HG03066 (cell line): Measurements from ENCODE around the gene ZYX.
A peak's percentile ranks its signal among the peaks of the same experiment; 100 is the strongest.

Experiments
- ATAC-seq: cut with Tn5 transposase; IDR thresholded peaks from one replicate; pipeline ENCODE4 v1.9.1; 2021; ENCODE audit warnings: low read depth; ENCODE audit not compliant: unreplicated experiment

ZYX gene

DNA sequence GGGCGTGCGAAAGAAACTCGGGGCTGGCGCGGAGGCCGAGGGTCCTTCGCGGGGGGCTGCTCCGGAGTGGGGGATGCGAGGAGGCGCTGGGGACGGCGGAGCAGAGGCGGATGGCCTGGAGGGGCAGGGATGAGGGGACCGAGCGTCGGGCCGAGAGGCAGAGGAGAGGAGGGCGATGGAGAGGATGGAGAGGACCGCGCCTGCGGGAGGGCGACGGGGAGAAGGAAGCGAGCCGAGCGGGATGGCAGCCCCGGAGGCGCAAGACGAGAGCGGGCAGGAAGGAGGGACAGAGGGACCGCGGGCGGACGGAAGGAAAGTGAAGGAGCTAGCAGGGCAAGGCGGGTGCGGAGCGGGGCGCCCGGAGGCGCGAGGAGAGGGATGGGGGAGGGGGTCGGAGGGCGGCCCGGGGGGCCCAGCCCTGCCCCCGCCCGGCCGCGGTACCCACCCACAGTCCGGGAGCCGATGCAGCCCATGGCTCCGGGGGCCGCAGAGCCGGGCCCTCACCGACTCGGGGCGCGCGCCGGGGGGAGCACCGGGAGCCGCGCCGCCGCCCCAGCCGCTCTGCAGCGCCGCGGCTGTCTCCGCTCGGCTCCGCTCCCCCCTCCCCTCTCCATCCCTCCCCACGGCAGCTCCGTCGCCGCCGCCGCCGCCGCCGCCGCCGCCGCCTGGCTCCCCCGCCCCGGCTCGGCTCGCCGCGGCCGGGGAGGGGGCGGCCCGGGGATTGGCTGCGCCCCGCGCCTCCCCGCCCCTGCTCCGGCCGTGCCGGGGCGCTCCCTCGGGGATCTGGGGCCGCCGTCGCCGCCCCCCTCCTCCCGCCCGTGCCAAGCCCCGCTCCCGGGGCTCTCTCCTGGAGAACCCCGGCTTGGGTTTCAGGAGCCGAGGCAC lies 18.8 kb upstream of the ZYX start, which contains the start of gene FAM131B:
Gene FAM131B (minus strand): TSS at position 583 of the 885 bp plus-strand sequence. CDS start 110 bp downstream, at position 473.
- no peak for ATAC-seq

DNA sequence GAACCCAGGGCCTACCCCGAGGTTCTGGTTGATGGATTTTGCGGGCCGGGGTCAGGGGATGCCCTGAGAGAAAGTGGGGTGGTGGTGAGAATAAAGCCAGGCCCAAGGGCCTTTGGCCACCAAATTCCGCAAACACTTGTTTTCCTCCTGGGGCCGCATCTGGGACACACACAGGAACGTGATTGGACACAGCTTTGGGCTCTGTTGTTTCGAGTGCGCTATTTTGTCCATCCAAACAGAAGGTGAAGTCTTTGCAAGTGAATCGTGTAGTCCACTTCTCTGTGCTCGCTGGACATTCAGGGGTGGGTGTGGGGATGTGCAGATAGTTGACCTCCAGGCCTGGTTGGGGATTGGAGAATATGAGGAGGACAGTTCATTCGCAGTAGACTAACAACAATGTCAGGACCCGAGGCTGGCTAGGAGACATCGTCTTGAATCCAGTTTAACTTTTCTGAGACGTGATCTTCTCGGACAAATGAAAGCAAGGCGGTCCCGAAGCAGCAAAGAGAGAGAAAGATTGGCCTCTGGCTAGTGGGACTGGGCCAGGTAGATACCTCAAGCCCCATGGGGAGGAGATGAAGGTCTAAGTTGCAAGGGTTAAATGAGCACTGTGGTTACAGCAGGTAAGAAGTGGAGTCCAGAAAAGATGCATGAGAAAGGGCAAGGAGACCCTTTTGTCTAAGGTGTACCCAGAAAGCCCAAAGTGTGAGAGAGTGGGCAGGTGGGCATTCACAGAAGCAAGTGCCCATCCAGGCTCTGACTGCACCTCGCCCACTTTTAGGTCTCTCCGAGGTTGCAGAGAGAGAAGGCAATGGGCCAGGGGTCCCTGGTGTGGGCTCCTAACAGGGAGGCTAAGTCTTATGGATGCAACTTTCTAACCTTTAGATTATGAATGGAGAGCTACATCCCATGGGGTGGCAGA lies 17.9 kb upstream of the ZYX start:
- no peak for ATAC-seq

DNA sequence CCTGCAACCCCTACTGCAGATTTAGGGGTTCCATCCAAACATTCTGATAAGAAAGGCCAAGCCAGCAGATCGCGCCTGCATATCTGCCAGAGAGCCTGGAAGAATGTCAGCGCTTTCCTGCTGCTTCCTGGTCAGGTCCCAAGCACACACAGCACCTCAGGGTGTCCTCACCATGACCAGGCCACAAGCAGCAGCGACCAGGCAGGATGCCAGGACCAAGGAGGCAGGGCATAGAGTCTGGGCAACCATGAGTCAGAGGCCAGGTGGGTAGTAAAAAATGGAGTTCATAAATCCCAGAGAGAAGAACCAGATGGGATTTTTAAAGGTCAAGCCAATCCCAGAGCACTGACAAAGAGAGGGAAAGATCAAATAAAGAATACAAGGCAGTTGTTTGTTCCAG lies 13.2 kb upstream of the ZYX start:
- no peak for ATAC-seq

DNA sequence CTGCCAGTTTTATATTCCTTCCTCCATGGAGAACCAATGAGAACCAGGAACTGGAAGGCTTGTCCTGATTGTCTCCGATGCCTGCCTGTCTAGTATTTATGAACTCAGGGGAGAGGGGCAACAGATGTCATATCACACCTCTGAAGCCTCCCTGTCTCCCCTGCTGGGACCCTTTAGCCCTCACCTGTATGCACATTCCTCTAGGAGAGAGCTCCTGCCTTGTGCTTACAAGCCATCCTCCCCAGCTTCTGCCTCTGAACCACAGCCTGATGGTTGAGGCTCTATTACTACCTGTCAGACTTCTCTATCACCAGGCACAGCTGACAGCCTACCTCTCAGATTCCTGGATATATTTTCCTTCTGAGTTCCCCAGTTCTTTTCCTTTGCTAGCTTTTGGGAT lies 12.8 kb upstream of the ZYX start:
- no peak for ATAC-seq

DNA sequence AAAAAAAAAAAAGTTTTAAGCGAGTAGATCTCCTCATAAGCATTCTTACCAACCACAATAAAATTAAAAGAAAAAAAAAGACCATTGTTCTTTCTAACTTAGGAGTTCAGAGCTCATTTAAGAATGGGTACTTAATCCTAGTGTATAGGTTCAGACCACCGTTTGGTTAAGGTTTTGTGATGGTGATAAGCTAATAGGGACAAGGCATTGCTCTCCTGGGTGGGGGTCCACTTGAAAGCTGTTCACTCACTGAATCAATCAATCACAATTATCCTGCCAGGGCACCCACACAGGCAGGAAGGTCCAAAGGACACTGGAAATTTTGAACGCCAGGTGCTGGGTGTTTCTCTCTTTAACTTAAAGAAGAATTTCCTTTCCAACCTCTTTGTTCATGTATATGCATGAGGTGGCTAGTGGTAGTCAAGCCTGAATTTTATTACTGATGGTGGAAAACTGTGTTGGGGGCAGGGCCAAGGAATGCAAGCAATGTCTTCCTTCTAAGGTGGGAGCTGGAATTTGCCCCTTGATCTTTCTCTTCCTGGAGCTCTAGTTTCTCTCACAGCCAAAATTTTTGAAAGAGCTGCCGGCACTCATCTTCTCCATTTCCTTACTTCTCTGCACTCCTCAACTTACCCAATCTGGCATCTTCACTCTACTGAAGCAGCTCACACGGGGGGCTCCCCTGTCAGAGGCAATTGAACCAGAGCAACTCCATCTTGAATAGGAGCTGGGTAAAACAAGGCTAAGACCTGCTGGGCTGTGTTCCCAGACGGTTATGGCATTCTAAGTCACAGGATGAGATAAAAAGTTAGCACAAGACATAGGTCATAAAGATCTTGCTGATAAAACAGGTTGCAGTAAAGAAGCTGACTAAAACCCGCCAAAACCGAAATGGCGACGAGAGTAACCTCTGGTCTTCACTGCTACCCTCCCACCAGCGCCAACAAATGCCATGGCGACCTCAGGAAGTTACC lies 11.2 kb upstream of the ZYX start:
- ATAC-seq = no peak

DNA sequence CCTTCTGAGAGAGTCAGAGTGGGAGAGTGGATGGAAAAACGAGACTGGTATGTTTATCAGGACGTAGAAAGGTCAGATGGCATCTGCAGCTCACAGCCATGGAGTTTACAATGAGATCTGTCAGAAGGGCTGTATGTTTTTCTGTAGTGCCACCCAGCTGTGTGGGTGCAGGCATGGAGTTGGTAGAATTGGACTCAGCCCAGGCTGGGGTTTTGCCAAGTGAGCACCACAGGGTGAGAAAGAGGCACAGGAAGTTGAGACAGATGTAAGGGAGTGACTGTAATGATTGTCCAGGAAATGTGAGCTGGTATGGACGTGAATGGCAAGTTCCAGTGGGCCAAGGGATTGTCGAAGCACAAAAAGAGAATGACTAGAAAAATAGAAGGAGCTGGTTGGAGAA lies 9.1 kb upstream of the ZYX start:
- ATAC-seq = no peak

DNA sequence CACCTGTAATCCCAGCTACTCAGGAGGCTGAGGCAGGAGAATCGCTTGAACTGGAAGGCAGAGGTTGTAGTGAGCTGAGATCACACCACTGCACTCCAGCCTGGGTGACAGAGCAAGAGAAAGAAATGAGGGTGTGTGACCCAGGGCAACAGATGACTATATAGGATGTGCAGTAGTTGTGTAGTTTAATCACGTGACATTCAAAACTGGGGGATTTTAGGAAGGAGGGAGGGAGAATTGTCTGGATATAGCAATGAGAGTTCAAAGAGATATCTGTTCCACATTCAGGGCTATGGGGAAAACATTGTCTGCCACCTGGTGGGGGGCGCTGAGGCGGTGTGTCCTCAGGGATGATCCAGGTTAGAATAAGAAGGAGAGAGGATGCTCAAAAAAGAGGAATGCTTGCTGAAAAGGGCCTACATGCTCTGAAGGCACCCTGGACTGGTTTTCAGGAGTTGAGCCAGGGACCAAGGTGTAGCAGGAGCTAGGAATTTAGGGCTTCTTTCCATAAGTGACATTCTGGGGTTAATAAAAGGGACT lies 7.8 kb upstream of the ZYX start:
- ATAC-seq = no peak

DNA sequence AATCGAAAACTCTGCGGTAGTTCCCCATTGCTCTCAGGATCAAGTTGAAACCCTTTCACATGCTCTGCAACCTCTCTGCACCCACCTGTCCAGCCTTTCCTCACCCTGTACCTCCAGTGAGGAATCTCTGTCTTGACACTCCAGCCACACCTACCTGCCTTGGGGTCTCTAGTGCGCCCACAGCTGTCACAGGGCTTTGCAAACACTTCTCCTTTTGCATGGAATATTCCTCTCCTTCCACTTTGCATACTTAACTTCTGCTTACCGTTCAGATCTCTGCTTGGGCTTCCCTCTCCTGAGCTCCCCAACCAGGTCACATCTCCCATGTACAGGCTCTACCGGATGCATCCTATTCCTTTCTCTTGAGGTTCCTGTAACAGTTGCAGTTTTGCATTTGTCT lies 6.6 kb upstream of the ZYX start:
- no peak for ATAC-seq

DNA sequence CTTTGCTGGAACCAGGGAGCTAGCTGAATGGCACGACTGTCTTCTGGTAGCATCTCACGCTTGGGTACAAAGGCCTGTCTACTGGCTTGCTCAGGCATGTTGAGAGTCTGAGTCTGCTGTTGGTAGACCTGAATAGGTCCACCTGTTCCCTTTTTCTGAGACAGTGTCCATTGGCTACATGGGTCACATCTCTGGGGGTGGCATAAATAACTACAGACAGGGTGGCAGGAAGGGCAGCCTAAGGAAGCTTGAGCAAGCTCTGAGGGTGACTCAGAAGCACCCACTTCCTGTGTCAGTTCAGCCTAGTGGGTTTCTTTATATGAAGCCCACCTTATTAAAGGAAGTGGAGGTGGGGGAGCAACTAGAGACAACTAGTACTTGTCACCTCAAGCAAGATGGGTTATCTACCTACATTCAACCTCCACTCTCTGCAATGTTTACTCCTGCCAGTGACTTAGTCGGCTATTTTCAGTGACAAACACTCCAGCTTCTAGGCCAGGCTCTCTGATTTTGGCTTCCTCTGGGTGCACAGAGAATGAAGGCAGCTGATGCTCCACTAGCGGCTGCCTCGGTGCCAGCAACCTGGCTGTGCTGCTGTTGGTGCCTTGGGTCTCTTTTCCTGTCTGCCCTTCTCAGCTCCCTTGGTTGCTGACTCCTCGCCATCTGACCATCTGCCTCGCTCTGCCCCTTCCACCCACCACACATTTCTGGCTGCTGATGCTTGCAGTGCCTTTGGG lies 5.7 kb upstream of the ZYX start:
- no peak for ATAC-seq

DNA sequence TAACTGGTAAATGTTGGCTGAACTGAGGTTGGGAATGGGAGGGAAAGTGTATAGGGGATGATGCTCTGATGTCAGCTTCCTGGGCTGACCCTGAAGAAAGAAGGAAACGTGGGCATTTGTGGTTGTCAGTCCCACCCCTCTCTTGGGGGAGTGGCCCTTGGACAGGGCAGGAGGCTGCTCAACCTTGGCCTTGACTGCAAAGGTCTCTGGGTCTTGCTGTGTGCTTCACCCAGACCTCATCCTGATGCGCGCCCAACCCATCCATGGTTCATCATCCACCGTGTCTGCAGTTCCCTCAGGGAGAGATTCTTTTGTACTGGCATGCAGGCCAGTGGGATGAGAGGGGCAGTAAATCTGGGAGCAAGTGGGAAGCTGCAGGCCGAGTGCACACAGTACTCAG lies 4.7 kb upstream of the ZYX start:
- no peak for ATAC-seq

DNA sequence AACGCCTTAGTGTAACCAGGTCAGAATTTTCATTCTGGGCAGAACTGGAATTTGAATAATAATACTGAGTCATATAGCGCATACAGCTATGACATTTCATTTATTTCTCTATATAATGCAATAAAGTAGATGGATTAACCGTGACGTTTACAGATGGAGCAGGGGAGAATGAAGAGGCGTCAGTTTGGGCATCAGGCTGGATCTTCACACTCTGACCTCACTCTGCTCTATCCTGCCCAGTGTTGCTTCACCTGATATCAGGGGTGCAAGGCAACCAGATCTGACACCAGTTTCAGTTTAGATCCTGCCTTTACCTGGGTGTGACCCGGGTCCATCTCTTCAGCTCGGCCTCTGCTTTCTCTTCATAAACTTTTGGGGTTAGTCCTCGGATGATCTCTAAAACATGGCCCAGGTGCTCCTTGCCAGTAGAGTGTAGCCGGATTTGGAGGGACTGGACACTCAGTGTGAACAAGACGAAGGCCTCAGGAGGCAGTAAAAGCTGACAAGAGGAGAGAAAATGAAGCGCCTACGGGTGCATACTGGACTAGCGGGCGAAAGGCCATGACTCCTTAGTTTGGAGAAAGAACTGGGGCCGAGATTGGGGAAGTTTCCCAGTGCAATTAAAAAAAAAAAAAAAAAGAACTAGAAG lies 1.4 kb upstream of the ZYX start:
- ATAC-seq = peak; percentile 1

DNA sequence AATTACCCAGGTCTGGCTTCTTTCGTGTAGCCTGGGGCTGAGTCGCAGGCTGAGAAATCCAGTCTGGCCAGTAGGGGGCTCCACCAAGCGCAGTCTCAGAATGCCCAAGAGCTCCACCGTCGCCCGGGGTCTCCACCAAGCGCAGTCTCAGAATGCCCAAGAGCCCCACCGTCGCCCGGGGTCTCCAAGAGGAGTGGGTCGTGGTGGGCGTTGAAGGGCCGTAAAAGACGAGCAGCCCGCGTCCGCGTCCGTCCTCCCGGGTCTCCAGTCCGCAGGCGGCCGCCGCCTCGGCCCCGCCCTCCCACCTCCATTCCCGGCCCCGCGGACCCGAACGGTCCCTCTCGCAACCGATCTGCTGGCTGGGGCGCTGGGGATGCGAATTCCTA lies 892 bp upstream of the ZYX start:
- ATAC-seq = peak; percentile 57

DNA sequence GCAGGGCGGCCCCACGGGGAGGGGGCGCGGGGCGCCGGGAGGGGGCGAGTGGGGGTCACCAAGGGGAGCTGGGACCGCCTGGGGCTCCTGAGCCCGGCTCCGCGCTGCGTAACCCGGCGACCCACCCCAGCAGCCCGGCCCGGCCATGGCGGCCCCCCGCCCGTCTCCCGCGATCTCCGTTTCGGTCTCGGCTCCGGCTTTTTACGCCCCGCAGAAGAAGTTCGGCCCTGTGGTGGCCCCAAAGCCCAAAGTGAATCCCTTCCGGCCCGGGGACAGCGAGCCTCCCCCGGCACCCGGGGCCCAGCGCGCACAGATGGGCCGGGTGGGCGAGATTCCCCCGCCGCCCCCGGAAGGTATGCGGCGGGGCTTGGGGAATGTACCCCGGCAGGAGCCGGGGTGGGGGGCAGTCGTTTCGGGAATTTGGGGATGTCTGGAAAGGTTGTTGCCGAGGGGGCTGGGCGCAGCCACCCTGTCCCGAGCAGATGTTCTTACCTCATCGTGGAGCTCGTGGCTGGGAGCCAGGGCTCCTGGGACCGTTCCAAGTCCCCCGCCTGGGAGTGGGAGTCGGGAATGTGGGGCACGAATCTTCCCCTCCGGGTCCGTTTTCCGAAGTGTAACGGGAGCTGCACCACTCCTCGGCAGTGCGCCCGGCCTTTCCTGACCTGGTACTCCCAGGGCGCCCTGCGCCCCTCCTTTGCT lies 431 bp downstream of the ZYX start:
- ATAC-seq = peak; percentile 12

DNA sequence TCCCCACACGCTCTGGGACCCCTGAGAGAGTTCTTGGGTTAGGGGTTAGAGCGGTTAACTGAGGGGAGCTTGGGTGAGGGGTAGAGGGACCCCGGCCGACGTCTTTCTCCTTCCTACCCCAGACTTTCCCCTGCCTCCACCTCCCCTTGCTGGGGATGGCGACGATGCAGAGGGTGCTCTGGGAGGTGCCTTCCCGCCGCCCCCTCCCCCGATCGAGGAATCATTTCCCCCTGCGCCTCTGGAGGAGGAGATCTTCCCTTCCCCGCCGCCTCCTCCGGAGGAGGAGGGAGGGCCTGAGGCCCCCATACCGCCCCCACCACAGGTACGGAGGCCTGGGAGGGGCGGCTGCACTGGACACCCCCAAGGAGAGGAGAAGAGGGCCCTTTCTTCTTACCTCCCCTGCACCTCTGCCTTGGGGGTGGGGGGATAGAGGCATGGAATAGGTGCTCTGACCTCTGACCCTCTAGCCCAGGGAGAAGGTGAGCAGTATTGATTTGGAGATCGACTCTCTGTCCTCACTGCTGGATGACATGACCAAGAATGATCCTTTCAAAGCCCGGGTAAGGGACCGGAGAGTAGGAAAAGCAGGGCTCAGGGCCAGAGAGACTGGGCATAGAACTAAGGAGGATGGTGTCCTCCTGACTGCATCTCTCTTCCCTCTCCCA lies 1.1 kb downstream of the ZYX start:
- ATAC-seq = no peak

DNA sequence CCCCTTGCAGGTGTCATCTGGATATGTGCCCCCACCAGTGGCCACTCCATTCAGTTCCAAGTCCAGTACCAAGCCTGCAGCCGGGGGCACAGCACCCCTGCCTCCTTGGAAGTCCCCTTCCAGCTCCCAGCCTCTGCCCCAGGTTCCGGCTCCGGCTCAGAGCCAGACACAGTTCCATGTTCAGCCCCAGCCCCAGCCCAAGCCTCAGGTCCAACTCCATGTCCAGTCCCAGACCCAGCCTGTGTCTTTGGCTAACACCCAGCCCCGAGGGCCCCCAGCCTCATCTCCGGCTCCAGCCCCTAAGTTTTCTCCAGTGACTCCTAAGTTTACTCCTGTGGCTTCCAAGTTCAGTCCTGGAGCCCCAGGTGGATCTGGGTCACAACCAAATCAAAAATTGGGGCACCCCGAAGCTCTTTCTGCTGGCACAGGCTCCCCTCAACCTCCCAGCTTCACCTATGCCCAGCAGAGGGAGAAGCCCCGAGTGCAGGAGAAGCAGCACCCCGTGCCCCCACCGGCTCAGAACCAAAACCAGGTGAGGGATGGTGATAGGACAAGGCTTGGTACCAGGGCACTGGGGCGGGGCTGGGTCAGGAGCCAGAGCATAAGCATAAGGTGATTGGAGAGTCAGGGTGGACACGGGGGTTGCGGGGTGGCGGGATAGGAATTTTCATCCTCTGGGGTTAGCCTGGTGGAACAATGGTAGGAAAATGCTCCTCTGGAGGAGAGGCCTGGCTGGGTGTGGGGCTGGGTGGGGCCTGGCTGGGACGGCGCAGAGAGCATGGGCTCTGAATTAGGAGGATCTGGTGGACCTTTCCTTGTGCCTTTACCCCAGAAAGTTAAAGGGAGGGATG lies 1.9 kb downstream of the ZYX start:
- no peak for ATAC-seq

DNA sequence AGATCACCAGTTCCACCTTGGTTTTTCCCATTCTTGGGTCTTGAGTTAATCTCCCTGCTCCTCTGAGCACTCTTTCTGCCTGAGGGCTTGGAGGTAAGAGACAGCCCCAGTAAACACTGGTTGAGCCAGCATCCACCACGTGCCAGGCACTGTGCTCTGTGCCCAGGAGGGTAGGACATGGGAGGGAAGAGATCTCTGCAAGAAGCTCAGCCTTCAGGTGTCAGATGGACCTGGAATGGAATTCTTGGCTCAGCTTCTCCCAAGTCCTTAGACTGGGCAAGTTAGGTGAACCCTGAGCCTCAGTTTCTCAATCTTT lies 2.5 kb downstream of the ZYX start:
- ATAC-seq = no peak

DNA sequence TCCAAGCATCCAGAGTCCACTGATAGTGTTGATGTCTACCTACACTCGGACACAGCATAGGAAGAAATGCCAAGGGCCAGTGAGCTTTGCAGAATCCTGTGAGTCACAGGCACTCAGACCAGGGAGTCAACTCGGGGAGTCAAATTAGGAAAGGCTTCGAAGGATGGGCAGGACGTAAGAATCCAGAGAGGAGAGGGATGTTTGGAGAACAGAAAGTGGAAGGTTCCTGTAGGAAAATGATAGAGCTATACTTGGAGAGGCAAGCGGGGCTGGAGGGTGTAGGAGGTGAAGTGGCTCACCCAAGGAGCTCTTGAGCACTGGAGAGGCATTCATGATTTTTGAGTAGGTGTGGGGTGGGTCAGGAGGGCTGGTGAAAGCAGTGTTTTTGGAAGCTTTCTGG lies 3.0 kb downstream of the ZYX start:
- ATAC-seq = no peak
